GM23338 (cell line): ENCODE results near the gene OPALIN.

Source experiments
- CREB1 ChIP-seq: fragments of 250-450 bp; sonication (Bioruptor Pico); IDR thresholded peaks from 2 replicates; pipeline ENCODE4 v1.5.0; 2020; ENCODE audit warnings: low read depth, mild to moderate bottlenecking, moderate library complexity
- REST ChIP-seq: IDR thresholded peaks from one replicate; pipeline ENCODE4 v1.6.1; 2018; ENCODE audit warnings: antibody characterized with exemption; ENCODE audit not compliant: unreplicated experiment

GRCh38 chr10:96298362-96298761 lies 60.4 kb downstream of the OPALIN start:
- TF ChIP-seq CREB1 (CRISPR knock-in tag) (no peak), REST (no peak)
